ENCODE measurements around the gene AKAP6. TPM values are rescaled to one million over a fixed set of nuclear protein-coding genes. Genes with fewer than 3 reads are reported as not detected.

The AKAP6 gene
- total RNA-seq, 1 experiment from 2014 or later, result 1.1 TPM

DNA sequence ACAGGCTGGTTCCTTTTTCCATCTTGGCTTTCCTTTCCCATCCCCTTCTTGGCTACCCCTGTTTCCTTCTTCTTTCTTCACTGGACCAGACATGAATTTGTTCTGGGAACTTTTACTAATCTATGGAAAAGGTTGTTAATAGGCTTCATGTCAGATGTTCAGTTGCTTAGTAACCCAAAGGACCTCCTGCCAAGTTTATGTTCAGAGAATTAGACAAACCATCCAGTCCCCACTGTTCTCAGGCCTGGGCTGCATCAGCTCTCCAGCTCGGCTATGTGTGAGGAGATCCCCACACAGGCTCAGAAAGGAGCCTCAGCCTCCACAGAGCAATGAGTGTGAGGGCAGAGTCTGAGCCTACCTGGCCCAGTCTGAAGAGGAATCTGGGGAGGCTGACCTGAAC is 78.0 kb downstream of the AKAP6 start:
- TF ChIP-seq, protein P1, sequence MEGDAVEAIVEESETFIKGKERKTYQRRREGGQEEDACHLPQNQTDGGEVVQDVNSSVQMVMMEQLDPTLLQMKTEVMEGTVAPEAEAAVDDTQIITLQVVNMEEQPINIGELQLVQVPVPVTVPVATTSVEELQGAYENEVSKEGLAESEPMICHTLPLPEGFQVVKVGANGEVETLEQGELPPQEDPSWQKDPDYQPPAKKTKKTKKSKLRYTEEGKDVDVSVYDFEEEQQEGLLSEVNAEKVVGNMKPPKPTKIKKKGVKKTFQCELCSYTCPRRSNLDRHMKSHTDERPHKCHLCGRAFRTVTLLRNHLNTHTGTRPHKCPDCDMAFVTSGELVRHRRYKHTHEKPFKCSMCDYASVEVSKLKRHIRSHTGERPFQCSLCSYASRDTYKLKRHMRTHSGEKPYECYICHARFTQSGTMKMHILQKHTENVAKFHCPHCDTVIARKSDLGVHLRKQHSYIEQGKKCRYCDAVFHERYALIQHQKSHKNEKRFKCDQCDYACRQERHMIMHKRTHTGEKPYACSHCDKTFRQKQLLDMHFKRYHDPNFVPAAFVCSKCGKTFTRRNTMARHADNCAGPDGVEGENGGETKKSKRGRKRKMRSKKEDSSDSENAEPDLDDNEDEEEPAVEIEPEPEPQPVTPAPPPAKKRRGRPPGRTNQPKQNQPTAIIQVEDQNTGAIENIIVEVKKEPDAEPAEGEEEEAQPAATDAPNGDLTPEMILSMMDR (conservative IDR thresholded peaks at IDR 0.05), result no peak

More for the DNA sequence above, 78.0 kb downstream of the AKAP6 start:
- no peaks in the 10 kb centered on the region for H3K27me3 Mint-ChIP-seq (ENCODE audit: low read depth)
- Histone ChIP-seq H2BK5ac (ENCODE audit: insufficient read length, low read length) (no peak overlapping the region), H4K91ac (ENCODE audit: insufficient read length, low read depth, low read length) (no peak overlapping the region), H3K56ac (ENCODE audit: insufficient read length, low read depth, low read length) (no peak overlapping the region), H3K18ac (ENCODE audit: insufficient read length, low read depth, low read length) (no peak overlapping the region), H3T11ph (ENCODE audit: low read length) (no peak overlapping the region), H2AFZ (ENCODE audit: low read length) (no peak overlapping the region), H3K9ac (ENCODE audit: extremely low read depth, insufficient read length, low read length) (no peak overlapping the region), H3K23ac (ENCODE audit: insufficient read length, low read depth, low read length) (no peak overlapping the region), H2BK12ac (ENCODE audit: insufficient read length, low read depth, low read length) (no peak overlapping the region), H2BK120ac (ENCODE audit: low read depth, low read length, poor library complexity, severe bottlenecking) (no peak overlapping the region), H2AK5ac (ENCODE audit: insufficient read length, low read length) (no peak overlapping the region), H4K8ac (replicated peaks; ENCODE audit: insufficient read length, low read depth, low read length) (no peak overlapping the region), H3K79me2 (ENCODE audit: insufficient read depth, low read length) (no peaks in the 10 kb centered on the region), H3K4ac (ENCODE audit: low read depth, low read length) (no peak overlapping the region), H3K4me1 (ENCODE audit: insufficient read depth, low read length) (no peaks in the 10 kb centered on the region), H3K9me3 (ENCODE audit: control insufficient read depth, low read depth, low read length) (no peaks in the 10 kb centered on the region), H2BK20ac (ENCODE audit: low read depth, low read length, poor library complexity, severe bottlenecking) (no peak overlapping the region), H3K79me1 (ENCODE audit: insufficient read depth, low read depth, low read length, poor library complexity, severe bottlenecking) (no peaks in the 10 kb centered on the region), H2BK15ac (ENCODE audit: low read depth, low read length) (no peak overlapping the region), H3K23me2 (ENCODE audit: insufficient read length, low read depth, low read length, poor library complexity, severe bottlenecking) (no peaks in the 10 kb centered on the region), H3K14ac (ENCODE audit: insufficient read depth, low read length) (no peak overlapping the region), H4K20me1 (ENCODE audit: control insufficient read depth, insufficient read depth, insufficient read length) (no peaks in the 10 kb centered on the region), H4K5ac (ENCODE audit: insufficient read length, low read depth, low read length) (no peak overlapping the region), H3K27ac (ENCODE audit: insufficient read length, low read depth, low read length) (no peak overlapping the region), H3K4me2 (ENCODE audit: insufficient read depth, insufficient read length, low read length) (no peak overlapping the region), H3K27me3 (ENCODE audit: insufficient read depth, low read length) (no peaks in the 10 kb centered on the region)
- H3K36me3 Mint-ChIP-seq (ENCODE audit: insufficient read depth in 1 of 3, low read depth in 3 of 3), result no peaks in the 10 kb centered on the region
- no peak overlapping the region; a peak in 1 of 7 replicates for H3K27ac Mint-ChIP-seq
- H3K4me1 Mint-ChIP-seq, result no peaks in the 10 kb centered on the region; a peak in 2 of 4 replicates
- DNase-seq, result no peak
- H3K9me3 Mint-ChIP-seq, result no peaks in the 10 kb centered on the region
- no peak overlapping the region for H3K4me3 Mint-ChIP-seq
- no CpG with 5 or more reads among the region's 1 CpG for WGBS (ENCODE audit: extremely low coverage, insufficient read length, low lambda C conversion rate)

All from H9 (cell line).